Memory B cell (primary cell): ENCODE results near the gene MELTF.

Experiments
- ATAC-seq: fragments of 150-1000 bp; cut with Tn5 transposase; 2 replicates; pipeline ENCODE4 v1.10.0; 2021; ENCODE audit warnings: low read depth, mild to moderate bottlenecking, moderate library complexity
- DNase-seq, 2 donors: peaks; one replicate each; pipeline ENCODE4 v3.0.0; 2022; ENCODE audit warnings: low spot score in 2 of 2
- H3K27ac Mint-ChIP-seq: one replicate; pipeline ENCODE4 v1.8.0; 2022; ENCODE audit warnings: mild to moderate bottlenecking, moderate library complexity, mixed read lengths
- H3K27me3 Mint-ChIP-seq: one replicate; pipeline ENCODE4 v1.8.0; 2022; ENCODE audit warnings: mixed read lengths
- H3K36me3 Mint-ChIP-seq: one replicate; pipeline ENCODE4 v1.8.0; 2022; ENCODE audit warnings: mild to moderate bottlenecking, mixed read lengths
- H3K4me1 Mint-ChIP-seq: one replicate; pipeline ENCODE4 v1.8.0; 2022; ENCODE audit warnings: mixed read lengths
- H3K4me3 Mint-ChIP-seq: one replicate; pipeline ENCODE4 v1.8.0; 2022; ENCODE audit warnings: mild to moderate bottlenecking, moderate library complexity, mixed read lengths
- H3K9me3 Mint-ChIP-seq: one replicate; pipeline ENCODE4 v1.8.0; 2022; ENCODE audit warnings: mixed read lengths

The MELTF gene

DNA sequence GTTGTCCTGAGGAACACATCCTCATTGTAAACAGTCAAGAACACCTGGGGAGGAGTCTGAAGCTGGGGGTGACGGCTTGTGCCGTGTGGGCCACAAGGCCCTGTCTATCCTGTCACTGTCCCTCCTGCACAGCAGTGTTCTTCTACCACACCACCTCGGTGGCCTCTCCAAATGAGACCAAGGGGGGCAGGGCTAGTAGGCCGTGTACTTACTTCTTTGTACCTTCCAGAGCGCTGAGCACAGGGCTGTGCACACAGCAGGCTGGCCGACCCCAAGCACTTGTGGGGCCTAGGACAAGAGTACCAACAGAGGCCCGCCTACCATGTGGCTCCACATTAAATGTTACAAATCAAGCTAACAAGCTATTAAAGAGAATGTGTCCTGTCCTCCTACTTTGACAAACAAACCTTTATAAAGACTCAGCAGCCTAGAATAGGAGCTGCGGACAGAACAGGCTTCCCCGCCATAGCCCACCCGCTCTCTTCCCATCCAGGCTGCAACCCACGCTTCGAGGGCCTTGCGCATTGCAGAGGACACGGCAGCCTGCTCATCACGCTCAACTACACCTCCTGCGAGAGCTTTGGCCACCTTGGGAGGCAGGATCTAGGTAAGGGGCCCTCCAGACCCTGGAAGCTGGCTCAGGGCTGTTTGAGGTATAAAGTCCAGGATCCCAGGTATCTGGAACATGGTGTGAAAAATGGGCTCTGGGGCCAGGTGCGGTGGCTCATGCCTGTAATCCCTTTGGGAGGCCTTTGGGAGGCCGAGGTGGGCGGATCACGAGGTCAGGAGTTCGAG lies 30.5 kb downstream of the MELTF start:
- Mint-ChIP-seq H3K4me3 (no peak overlapping the region), H3K4me1 (peaks cover 3% of the 10 kb centered on the region), H3K9me3 (no peaks in the 10 kb centered on the region), H3K27me3 (no peaks in the 10 kb centered on the region), H3K36me3 (no peaks in the 10 kb centered on the region), H3K27ac (no peak overlapping the region)
- ATAC-seq (no peak), DNase-seq (no peak)

DNA sequence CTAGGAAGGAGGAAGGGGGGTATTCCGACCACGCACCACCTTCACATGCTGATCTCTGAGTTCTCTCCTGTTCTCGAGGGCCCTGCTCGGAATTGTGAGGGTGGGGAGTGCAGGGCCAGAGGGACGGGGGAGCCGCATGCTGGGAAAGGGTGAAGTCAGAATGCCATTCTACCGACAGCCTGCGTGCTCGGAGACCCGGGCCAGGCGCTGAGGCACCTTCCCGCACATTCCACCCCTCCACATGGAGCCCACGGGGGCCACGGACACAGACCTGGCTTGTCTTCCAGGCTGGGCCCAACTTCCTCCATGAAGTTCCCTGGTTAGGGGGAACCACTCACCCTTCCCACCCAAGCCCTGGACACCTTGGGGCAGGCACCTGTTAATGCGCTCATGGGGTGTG lies 32.3 kb downstream of the MELTF start:
- no peaks in the 10 kb centered on the region for H3K36me3 Mint-ChIP-seq
- H3K4me3 Mint-ChIP-seq = no peak overlapping the region
- H3K9me3 Mint-ChIP-seq = no peaks in the 10 kb centered on the region
- H3K27me3 Mint-ChIP-seq = no peaks in the 10 kb centered on the region
- H3K4me1 Mint-ChIP-seq = no peaks in the 10 kb centered on the region
- no peak overlapping the region for H3K27ac Mint-ChIP-seq
- DNase-seq (no peak), ATAC-seq (no peak)

DNA sequence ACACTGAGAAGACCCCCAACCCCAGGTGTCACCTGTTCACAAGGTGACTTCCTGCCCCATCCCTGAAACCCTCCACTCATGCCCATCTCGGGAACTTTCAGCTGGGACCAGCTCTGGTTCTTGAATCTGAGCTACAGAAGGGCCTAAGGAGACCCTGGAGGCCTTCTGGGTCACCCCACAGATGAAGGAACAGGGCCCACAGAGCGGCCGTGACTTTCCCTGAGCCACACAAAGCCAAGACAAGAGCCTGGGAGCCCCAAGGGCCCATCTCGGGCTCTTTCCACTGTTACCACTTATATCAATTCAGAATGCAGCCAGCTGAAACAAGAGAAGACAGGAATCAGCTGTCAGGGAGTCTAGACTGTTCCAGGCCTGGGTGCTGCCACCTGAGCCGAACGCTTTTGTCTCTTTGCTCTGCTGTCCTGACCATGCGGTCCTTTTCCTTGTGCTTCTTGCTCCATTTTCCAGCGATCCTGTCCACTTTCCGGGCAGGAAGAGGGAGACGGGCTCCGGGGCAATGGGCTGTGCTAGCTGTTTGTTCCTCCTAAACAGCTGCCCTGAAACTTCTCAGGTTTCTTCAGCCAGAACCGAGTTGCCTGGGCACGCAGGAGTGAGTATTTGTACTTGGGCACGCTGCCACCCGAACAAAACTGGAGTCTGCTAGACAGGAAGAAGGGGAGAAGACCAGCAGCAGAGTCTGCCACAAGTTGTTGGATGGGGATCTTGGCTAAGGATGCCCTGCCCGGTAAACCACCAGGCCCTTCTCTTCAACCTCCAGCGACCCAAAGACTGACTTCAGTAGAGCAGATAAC lies 33.0 kb downstream of the MELTF start:
- ATAC-seq (no peak), DNase-seq (no peak)
- H3K36me3 Mint-ChIP-seq = no peaks in the 10 kb centered on the region
- H3K4me3 Mint-ChIP-seq = no peak overlapping the region
- H3K4me1 Mint-ChIP-seq = no peaks in the 10 kb centered on the region
- no peaks in the 10 kb centered on the region for H3K9me3 Mint-ChIP-seq
- H3K27me3 Mint-ChIP-seq = no peaks in the 10 kb centered on the region
- no peak overlapping the region for H3K27ac Mint-ChIP-seq

DNA sequence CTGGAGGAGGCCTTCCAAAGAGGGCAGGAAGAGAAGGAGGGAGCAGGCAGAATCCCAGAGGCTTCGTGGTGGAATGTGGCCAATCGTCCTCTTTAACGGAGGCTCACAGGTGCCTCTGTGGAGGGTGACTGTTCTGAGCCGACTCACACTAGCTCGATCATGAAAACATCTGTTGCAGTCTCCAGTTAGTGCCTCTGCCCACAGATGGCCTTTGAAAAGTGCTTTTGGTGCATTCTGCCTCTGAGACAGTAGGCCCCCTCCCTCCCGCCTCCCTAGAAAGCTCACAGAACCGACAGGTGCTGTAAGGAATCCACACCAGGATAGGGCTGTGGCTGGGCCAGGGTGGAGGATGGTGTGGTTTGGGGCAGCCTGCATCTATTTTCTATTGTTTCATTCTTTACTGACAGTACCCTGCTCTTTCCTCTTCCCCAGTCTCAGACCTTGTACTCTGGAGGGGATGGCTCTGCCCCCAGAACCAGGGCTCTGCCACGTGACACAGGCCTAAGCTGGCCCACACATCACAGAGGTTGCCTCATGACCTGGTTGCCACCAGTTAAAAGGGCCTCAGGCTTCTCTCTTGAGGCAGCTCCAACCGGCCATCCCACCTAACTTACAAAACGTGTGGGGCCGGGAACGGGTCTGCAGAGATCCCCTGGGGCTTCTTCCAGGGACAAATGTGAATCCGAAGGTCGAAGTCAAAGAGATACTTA lies 33.8 kb downstream of the MELTF start:
- DNase-seq (no peak), ATAC-seq (no peak)
- Mint-ChIP-seq H3K9me3 (no peaks in the 10 kb centered on the region), H3K4me1 (no peaks in the 10 kb centered on the region), H3K27me3 (no peaks in the 10 kb centered on the region), H3K36me3 (no peaks in the 10 kb centered on the region), H3K27ac (no peak overlapping the region), H3K4me3 (no peak overlapping the region)

GRCh38 chr3:196995027-196995426 lies 34.6 kb downstream of the MELTF start:
- Mint-ChIP-seq H3K9me3 (no peaks in the 10 kb centered on the region), H3K27me3 (no peaks in the 10 kb centered on the region), H3K27ac (no peak overlapping the region), H3K36me3 (no peaks in the 10 kb centered on the region), H3K4me3 (no peak overlapping the region), H3K4me1 (no peaks in the 10 kb centered on the region)
- DNase-seq = no peak
- no peak for ATAC-seq

DNA sequence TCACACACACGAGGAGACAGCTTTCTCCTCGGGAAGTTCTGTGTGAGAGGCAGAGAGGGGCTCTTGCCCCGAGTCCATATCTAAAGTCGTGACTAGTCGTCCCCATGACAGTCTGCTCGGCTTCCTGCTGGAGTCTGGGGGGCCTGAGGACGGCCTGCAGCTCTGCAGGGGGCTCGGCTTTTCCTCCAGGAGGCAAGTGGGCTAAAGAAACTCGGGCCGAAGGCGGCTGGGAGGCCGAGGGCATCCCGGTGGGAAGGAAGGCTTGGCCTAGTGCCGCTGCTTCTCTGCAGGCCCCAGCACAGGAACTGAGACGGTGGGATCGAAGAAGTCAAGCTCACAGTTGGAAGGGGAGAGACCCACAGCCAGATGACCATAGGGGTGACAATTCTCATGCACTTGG lies 35.6 kb downstream of the MELTF start:
- DNase-seq (no peak), ATAC-seq (no peak)
- Mint-ChIP-seq H3K4me3 (no peak overlapping the region), H3K9me3 (no peaks in the 10 kb centered on the region), H3K27me3 (no peaks in the 10 kb centered on the region), H3K4me1 (no peaks in the 10 kb centered on the region), H3K36me3 (no peaks in the 10 kb centered on the region), H3K27ac (no peak overlapping the region)

DNA sequence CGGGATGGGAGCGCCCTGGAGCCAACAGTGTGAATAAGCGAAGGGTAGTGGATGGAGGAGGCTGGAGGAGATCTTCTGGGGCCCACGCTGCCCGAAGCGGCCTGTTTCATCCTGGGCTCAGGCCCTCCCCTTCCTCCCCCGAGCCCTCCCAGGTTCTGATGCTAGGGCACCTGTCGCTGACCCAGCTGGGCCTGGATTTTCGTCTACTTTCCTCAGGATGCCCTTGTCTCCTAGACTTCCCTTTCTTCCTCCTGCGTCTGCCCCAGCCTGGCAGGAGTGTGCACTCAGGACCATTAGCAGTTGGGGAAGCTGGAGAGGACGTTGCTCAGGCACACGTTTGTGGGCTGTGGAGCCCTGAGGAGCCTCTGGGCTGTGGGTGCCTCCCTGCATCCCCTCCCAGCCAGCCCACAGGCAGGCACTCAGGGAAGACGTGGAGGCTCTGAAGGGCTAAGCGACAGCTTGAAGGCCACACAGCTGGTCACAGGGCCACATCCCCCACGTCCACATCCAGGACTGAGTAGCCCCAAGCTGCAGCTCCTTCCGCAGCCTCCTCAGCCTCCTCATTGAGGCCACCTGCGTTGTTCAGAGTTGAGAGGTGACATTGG lies 37.1 kb downstream of the MELTF start:
- no peak for ATAC-seq
- no peak for DNase-seq
- peaks cover 3% of the 10 kb centered on the region for H3K27me3 Mint-ChIP-seq
- H3K4me1 Mint-ChIP-seq = no peaks in the 10 kb centered on the region
- no peak overlapping the region for H3K27ac Mint-ChIP-seq
- H3K9me3 Mint-ChIP-seq = no peaks in the 10 kb centered on the region
- H3K4me3 Mint-ChIP-seq = no peak overlapping the region
- H3K36me3 Mint-ChIP-seq = no peaks in the 10 kb centered on the region

DNA sequence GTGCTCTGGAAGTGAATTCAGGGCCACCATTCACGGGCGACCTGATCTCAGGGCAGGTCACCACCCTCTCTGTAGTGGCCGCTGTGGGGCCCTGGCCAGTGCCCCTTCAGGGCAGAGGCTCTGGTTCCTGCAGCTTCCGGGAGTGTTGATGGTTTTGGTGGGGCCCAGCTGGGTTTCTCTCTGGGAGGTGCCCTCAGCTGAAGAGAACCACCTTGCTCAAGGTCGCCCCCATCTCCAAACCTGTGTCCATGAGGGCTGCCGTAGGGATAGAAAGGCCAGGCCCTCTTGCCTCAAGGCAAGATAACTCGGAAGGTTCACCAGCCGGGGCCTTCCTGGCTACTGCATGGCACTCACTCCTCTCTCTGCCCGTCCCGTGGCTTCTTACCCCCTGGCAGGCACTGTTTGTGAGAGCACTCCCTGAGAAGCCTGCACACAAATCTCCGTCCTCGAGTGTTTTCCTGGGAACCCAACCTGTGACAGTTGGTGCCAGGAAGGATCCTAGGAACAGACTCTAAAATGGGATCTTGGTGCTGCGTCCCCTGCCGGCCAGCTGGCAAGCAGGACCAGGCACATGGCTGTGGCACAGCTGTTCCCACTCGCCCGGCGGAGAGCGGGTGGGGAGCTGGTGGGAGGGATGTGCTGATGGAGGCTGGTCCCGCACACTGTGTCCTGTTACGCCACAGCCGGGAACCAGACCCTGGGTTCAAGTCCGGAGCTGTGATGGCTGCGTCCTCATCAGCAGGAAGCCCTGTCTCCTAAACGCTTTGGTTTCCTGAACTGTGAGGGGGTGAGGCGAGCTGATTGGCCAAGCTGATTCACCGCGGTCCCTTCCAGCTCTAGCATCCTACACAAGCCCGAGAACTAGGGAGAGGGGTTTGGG lies 37.8 kb downstream of the MELTF start:
- H3K27ac Mint-ChIP-seq = no peak overlapping the region
- no peaks in the 10 kb centered on the region for H3K36me3 Mint-ChIP-seq
- no peaks in the 10 kb centered on the region for H3K9me3 Mint-ChIP-seq
- no peak for ATAC-seq
- no peak overlapping the region for H3K4me3 Mint-ChIP-seq
- DNase-seq = no peak
- H3K4me1 Mint-ChIP-seq = no peaks in the 10 kb centered on the region
- H3K27me3 Mint-ChIP-seq = peaks cover 6% of the 10 kb centered on the region

GRCh38 chr3:196990601-196991007 lies 39.0 kb downstream of the MELTF start:
- ATAC-seq (no peak), DNase-seq (no peak)
- Mint-ChIP-seq H3K4me1 (no peaks in the 10 kb centered on the region), H3K27ac (no peak overlapping the region), H3K9me3 (no peaks in the 10 kb centered on the region), H3K27me3 (peaks cover 6% of the 10 kb centered on the region), H3K36me3 (no peaks in the 10 kb centered on the region), H3K4me3 (no peak overlapping the region)

GRCh38 chr3:196989721-196990262 lies 39.8 kb downstream of the MELTF start:
- no peak overlapping the region for H3K27ac Mint-ChIP-seq

GRCh38 chr3:196988241-196989029 lies 41.2 kb downstream of the MELTF start:
- Mint-ChIP-seq H3K9me3 (peaks cover 7% of the 10 kb centered on the region), H3K36me3 (peaks cover 4% of the 10 kb centered on the region), H3K4me1 (no peaks in the 10 kb centered on the region), H3K27me3 (peaks cover 14% of the 10 kb centered on the region), H3K4me3 (no peak overlapping the region), H3K27ac (no peak overlapping the region)
- DNase-seq = no peak
- ATAC-seq = no peak

More at GRCh38 chr3:196989721-196990262, 39.8 kb downstream of the MELTF start:
- Mint-ChIP-seq H3K9me3 (no peaks in the 10 kb centered on the region), H3K27me3 (peaks cover 11% of the 10 kb centered on the region), H3K4me3 (no peak overlapping the region), H3K36me3 (peaks cover 2% of the 10 kb centered on the region), H3K4me1 (no peaks in the 10 kb centered on the region)
- DNase-seq (no peak), ATAC-seq (no peak)

DNA sequence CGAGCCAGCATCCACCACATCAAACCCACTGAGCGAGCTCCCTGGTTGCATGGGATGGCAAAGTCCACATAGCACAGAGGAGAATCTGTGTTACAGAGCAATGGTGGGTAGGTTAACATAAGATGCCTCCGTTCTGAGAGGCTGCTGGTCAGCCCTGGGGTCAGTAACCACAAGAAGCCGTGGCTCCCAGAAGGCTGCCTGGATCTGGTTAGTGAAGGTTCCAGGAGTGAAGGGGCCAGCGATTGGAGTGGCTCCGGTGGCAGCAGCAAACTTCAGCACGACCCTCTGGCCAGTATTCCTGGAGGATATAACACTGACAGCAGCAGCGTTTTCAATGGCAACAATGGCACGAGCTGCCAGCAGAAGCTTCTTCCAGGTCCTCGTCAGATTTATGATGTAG lies 42.6 kb downstream of the MELTF start:
- Mint-ChIP-seq H3K4me3 (no peak overlapping the region), H3K36me3 (peaks cover 7% of the 10 kb centered on the region), H3K4me1 (no peaks in the 10 kb centered on the region), H3K9me3 (peaks cover 11% of the 10 kb centered on the region), H3K27ac (no peak overlapping the region), H3K27me3 (peaks cover 14% of the 10 kb centered on the region)
- no peak for ATAC-seq
- no peak for DNase-seq
